ENCODE measurements around the gene RMND5A. TPM values are rescaled to one million over a fixed set of nuclear protein-coding genes. Genes with fewer than 3 reads are reported as not detected.

RMND5A gene
- total and polyA plus RNA-seq, 2 donors from 2014 or later: 13.9 to 33.6 TPM

DNA sequence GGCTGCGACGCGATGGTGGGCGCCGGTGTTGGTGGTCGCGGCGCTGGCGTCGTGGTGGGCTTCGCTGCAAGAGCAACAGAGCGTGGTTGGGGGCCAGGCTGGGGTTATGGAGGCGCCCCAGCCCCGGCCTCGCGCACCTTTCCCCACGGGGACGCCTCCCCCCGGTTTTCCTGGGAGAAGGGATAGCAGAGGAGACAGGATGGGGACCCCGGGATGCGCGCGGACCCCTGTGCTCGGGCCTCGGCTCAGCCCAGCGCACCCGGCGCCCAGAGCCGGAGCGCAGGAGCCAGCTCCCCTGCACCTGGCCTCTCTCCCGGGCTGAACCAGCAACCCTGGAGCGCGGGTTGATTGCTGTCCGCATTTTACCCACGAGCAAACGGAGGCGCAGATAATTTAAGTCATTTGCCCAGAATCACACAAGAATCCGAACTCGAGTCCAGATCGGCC, 69.6 kb downstream of the RMND5A start:
- peaks cover 0 to 5% (median 0%) of the 10 kb centered on the region in 3 donors for H3K4me1 ChIP-seq (ENCODE audit: control insufficient read depth in 2 of 3, insufficient read depth in 2 of 3, low read depth in 1 of 3, low read length in 3 of 3)
- H3K9me3 ChIP-seq (ENCODE audit: control insufficient read depth in 2 of 3, insufficient read depth in 1 of 3, low read length in 3 of 3): no peaks in the 10 kb centered on the region
- intact Hi-C loops (cut with DNase I): no loop called here
- DNase-seq: peak in 2 of 5 donors; percentile 13 to 47
- no peak overlapping the region for H3K27ac ChIP-seq (ENCODE audit: low read depth in 2 of 2, low read length in 2 of 2)
- no peak overlapping the region for H3K4me3 ChIP-seq (ENCODE audit: low read length in 3 of 3)
- H3K36me3 ChIP-seq (ENCODE audit: control insufficient read depth in 2 of 3, insufficient read depth in 3 of 3, low read length in 3 of 3): no peaks in the 10 kb centered on the region
- H3K9ac ChIP-seq (ENCODE audit: low read length in 3 of 3): no peak overlapping the region
- TF ChIP-seq, protein P1, sequence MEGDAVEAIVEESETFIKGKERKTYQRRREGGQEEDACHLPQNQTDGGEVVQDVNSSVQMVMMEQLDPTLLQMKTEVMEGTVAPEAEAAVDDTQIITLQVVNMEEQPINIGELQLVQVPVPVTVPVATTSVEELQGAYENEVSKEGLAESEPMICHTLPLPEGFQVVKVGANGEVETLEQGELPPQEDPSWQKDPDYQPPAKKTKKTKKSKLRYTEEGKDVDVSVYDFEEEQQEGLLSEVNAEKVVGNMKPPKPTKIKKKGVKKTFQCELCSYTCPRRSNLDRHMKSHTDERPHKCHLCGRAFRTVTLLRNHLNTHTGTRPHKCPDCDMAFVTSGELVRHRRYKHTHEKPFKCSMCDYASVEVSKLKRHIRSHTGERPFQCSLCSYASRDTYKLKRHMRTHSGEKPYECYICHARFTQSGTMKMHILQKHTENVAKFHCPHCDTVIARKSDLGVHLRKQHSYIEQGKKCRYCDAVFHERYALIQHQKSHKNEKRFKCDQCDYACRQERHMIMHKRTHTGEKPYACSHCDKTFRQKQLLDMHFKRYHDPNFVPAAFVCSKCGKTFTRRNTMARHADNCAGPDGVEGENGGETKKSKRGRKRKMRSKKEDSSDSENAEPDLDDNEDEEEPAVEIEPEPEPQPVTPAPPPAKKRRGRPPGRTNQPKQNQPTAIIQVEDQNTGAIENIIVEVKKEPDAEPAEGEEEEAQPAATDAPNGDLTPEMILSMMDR (IDR thresholded peaks at IDR 0.05; ENCODE audit: borderline replicate concordance, extremely low read depth, insufficient read depth): no peak
- no peak for FAIRE-seq
- H3K27me3 ChIP-seq (ENCODE audit: control insufficient read depth, insufficient read depth, low read length): peaks cover 34% of the 10 kb centered on the region

GRCh38 chr2:86790134-86790675, 70.1 kb downstream of the RMND5A start:
- Histone ChIP-seq H3K9me3 (ENCODE audit: control insufficient read depth in 2 of 3, insufficient read depth in 1 of 3, low read length in 3 of 3) (no peaks in the 10 kb centered on the region), H3K4me3 (ENCODE audit: low read length in 3 of 3) (no peak overlapping the region), H3K36me3 (ENCODE audit: control insufficient read depth in 2 of 3, insufficient read depth in 3 of 3, low read length in 3 of 3) (no peaks in the 10 kb centered on the region), H3K4me1 (ENCODE audit: control insufficient read depth in 2 of 3, insufficient read depth in 2 of 3, low read depth in 1 of 3, low read length in 3 of 3) (peaks cover 0 to 5% (median 0%) of the 10 kb centered on the region in 3 donors), H3K27me3 (ENCODE audit: control insufficient read depth, insufficient read depth, low read length) (peaks cover 34% of the 10 kb centered on the region), H3K27ac (ENCODE audit: low read depth in 2 of 2, low read length in 2 of 2) (no peak overlapping the region), H3K9ac (ENCODE audit: low read length in 3 of 3) (no peak overlapping the region)
- DNase-seq (peak; percentile 16 to 76 (median 43)), FAIRE-seq (no peak)
- intact Hi-C loops (cut with DNase I): no loop called here
- TF ChIP-seq, protein P1 (IDR thresholded peaks at IDR 0.05; ENCODE audit: borderline replicate concordance, extremely low read depth, insufficient read depth): no peak

- H3K27ac ChIP-seq (ENCODE audit: low read depth in 2 of 2, low read length in 2 of 2): no peak within 1 kb of the TSS
- intact Hi-C loops (cut with DNase I): no loop called here
- H3K4me3 ChIP-seq (ENCODE audit: low read length in 3 of 3): no peak within 1 kb of the TSS
- H3K9me3 ChIP-seq (ENCODE audit: control insufficient read depth in 2 of 3, insufficient read depth in 1 of 3, low read length in 3 of 3): peaks cover 0 to under 1% (median 0%) of the 10 kb centered on the region in 3 donors
- TF ChIP-seq, protein P1 (IDR thresholded peaks at IDR 0.05; ENCODE audit: borderline replicate concordance, extremely low read depth, insufficient read depth): no peak
- no peaks in the 10 kb centered on the region for H3K36me3 ChIP-seq (ENCODE audit: control insufficient read depth in 2 of 3, insufficient read depth in 3 of 3, low read length in 3 of 3)
- DNase-seq (peak in 4 of 5 donors; percentile 29 to 48 (median 40)), FAIRE-seq (no peak)
- H3K27me3 ChIP-seq (ENCODE audit: control insufficient read depth, insufficient read depth, low read length): peaks cover 34% of the 10 kb centered on the region
- peaks cover 0 to 5% (median 0%) of the 10 kb centered on the region in 3 donors for H3K4me1 ChIP-seq (ENCODE audit: control insufficient read depth in 2 of 3, insufficient read depth in 2 of 3, low read depth in 1 of 3, low read length in 3 of 3)
- H3K9ac ChIP-seq (ENCODE audit: low read length in 3 of 3): no peak within 1 kb of the TSS
These were observed 70.8 kb downstream of the RMND5A start, which contains the start of gene CD8A for GRCh38 chr2:86790676-86791572. Gene CD8A (minus strand): TSS chr2:86790913. CDS start chr2:86790825, 88 bp downstream.
